ACHN (cell line): ENCODE data around the gene C4BPB.
A peak's percentile ranks its signal among the peaks of the same experiment; 100 is the strongest.

Source experiments
- DNase-seq: peaks from one replicate; pipeline ENCODE4 v3.0.0-alpha.2; 2015
- in situ Hi-C: cut with HindIII; loops from 2 replicates; pipeline ENCODE4 v1.10.0; 2017; ENCODE audit warnings: low sequenced_read_pairs, low pct_ligation_motif_present, low pct_unique_long_range_greater_than_20kb

The C4BPB gene

DNA sequence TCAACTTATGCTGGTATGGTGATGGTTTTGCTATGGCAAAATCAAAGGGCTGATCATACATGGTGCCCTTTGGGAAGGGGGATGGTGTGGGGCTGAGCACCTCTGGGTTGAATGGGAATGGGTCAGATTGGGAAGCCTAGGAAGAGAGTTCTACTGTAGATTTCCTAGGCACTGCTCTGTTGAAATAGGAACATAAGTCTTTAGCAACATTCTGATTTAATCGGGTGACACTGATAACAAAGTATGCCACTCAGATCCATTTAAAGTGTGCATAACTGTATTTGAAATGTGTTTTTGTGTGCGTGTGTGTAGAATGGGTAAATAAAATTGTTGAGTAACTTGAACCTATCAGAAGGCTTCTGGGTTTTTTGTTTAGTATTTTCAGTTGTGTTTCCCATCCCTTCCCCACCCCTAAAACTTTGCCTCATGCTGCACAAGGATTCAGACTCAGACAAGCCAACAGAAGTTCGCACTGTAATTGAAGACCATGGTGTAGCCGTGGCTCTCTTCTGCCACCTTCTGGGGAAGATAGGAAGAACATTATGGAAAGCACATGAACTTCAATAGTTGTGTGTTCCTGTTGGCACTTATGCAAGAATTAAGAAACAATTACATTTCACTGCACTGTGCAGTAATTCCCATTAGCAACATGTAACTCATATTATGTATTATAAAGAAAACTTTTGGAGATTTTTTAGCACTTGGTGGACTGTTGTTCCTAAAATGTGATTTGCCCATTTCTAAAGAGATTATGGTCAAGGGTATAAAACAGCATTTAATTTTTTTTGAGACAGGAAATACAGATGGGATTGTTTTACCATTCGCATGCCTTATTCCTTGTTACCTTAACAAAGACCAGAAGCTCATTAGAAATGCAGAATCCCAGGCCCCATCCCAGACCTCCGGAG, 10.9 kb upstream of the C4BPB start:
- in situ Hi-C loops = no loop called here
- DNase-seq = peak; percentile 70

DNA sequence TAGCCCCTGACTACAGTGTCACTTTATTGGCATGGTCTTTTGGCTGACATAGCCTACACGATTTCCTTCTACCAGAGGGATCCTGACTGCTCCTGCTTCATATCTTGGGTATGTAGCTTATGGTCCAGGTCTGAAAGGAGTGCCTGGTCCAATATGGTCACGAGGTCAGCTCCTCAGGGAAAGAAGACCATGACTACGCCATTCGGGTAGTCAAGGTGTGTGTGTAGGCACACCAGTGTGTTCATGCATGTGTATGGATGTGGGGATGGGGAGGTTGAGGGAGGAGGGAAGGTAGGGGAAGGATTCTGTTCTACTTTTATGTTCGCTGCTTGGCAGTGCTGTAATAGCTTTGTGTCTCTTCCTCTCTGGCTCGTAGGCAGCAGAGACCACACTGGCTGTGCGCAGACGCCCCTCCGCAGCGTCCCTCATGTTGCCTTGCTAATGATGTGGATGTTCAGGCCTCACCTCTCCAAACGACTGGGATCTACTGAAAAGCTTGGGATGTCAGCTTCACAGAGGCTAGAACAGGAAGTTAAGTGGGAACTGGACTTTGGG, 10.0 kb upstream of the C4BPB start:
- in situ Hi-C loops = no loop called here
- no peak for DNase-seq

- in situ Hi-C loops = no loop called here
- DNase-seq = peak; percentile 10
Measured at GRCh38 chr1:207079706-207080241, 8.9 kb upstream of the C4BPB start.

DNA sequence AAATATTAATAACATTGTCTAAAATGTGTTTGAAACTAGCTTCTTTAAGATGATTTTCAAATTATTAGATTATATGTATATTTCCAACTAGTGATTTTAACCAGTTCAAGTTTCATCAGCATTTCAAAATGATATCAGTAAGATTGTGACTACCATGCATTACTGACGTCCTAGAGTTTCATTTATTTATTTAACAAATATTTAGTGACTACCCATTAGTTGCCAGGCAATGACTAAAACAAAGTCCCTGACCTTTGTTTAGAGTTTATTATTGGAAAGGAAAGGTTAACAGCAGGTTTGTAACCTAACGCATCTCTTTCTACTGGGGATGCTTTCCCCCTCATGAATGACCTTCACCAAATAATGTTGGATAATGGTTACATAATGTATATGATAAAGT, 7.6 kb upstream of the C4BPB start:
- DNase-seq = no peak
- in situ Hi-C loops = no loop called here

GRCh38 chr1:207081806-207082205, 6.9 kb upstream of the C4BPB start:
- no peak for DNase-seq
- in situ Hi-C loops = no loop called here

DNA sequence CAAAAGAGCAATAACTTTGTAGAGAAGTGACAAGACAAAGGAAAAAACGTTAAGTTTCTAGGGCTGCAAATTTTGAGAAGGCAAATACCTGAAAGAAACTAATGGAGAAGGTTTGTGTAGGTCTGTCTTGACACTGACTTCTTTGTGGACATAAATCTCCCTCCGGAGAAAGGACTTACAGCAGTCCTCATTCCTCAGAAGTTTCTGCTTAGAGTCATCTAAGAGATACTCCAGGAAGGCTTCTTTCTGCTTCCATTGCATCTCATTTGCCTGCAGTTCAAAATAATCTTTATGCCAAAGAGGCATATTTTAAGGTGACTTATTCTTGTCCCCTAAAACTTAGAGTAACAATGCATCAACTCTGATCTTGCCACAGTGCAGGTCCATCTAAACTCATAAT, 4.4 kb upstream of the C4BPB start:
- in situ Hi-C loops = no loop called here

GRCh38 chr1:207084701-207085180, 3.9 kb upstream of the C4BPB start:
- DNase-seq = peak; percentile 73
- in situ Hi-C loops = no loop called here

More for the DNA sequence above, 4.4 kb upstream of the C4BPB start:
- DNase-seq = no peak

DNA sequence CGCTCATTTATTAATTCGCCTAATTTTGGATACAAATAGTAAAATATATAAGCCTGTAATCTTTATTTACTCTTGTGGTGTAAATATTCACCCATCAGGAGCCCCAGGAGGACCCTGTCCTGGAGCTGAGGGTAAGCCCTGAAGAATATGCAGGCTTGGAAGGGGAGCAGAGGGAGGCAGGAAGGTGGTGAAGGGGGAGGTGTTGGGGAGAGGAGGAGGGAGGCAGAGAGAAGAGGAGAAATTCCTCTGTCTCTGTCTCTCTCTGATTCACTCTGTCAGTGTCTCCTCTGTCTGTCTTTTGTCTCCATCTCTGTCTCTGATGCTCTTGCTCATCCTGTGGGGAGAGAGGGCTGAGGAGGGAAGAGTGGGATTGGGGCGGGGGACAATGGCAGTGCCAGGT, 2.8 kb upstream of the C4BPB start:
- in situ Hi-C loops = no loop called here
- no peak for DNase-seq

GRCh38 chr1:207088161-207088560, 499 bp upstream of the C4BPB start:
- DNase-seq = no peak
- in situ Hi-C loops = no loop called here

DNA sequence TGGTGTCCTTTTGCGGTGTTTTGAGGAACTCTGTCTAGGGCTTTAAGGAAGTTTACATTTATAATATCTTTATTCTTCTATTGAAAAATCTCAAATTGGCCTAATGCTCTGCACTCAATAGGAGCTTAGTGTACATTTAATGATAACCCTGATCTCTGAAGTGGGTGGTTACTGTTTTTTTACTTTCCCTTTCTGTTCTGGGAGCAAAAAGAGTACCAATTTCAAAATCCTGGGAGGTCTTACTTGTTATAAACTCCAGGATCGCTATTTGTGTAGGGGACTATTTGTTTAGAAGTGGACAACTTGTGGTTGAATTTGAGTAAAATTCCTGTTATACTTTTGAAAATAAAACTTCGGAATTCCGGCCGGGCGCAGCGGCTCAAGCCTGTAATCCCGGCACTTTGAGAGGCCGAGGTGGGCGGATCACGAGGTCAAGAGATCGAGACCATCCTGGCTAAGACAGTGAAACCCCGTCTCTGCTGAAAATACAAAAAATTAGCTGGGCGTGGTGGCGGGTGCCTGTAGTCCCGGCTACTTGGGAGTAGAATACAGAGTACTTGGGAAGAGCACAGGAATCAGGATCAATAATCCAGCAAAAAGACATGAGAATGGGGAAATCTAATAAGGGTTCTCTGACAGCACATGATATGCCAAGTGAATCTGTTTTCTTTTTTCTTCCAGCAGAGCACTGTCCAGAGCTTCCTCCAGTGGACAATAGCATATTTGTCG, 1.1 kb downstream of the C4BPB start:
- DNase-seq = no peak
- in situ Hi-C loops = no loop called here

DNA sequence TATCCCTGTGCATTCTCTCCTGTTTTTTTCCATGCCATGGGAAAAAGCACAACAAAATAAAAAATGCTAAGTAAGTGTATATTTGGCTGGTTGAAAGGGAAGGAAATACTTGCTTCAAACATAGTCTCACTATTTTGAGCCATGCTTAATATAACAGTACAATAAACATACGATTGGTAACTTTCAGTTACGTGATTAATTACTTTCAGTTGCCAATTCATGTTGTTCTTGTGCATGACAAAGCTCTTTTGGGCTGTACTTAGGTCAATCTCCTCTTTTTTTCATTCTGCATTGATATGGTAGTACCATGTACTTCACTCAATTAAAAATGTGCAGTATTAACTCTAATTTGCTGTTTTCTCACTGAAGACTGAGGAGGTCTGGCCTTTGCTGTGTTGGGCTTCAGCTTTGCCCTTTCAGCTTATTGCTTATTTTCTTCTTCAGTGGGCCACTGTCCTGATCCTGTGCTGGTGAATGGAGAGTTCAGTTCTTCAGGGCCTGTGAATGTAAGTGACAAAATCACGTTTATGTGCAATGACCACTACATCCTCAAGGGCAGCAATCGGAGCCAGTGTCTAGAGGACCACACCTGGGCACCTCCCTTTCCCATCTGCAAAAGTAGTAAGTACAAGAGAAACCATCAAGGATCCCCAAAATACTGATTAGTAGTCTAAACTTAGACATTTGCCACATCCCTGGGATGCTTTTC, 2.7 kb downstream of the C4BPB start:
- in situ Hi-C loops = no loop called here
- no peak for DNase-seq

- no peak for DNase-seq
Measured at GRCh38 chr1:207093944-207094343, 5.3 kb downstream of the C4BPB start.

DNA sequence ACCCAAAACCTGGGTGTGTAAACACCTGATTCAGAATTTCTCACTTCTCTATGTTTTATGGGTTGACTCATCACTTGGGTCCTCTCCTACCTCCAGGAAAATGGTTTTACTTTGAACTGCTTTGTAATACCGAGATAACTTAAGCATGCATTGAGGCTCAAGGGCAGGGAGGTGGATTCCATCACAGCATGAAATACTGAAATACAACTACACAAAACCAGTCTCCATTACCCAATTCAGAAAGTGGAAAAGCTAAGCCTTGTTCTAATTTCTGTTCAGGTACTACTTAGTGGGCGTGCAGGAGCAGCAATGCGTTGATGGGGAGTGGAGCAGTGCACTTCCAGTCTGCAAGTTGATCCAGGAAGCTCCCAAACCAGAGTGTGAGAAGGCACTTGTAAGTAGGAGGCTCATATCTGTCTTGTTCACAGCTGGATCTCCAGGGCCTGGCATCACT, 9.2 kb downstream of the C4BPB start:
- in situ Hi-C loops = no loop called here
- DNase-seq = no peak

More at GRCh38 chr1:207093944-207094343, 5.3 kb downstream of the C4BPB start:
- in situ Hi-C loops = no loop called here

GRCh38 chr1:207101720-207102119, 13.1 kb downstream of the C4BPB start:
- in situ Hi-C loops = no loop called here

DNA sequence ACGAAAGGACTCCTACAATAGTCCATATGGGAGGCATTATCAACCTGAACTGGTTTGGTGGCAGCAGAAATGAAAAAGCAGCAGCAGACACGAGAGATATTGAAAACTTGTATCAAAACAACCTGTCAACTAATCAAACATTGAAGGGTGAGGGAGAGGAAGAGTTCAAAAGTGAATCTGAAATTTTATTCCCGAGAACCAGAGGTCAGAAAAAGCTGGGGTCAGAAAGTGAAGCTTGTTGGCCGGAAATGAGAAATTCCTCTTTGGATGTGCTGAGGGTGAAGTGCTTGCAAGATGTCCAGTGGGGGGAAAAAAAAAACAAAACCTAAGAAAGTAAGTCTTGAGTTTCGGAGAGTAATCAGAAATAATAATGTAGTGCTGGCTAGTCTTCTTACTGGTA, 13.5 kb downstream of the C4BPB start:
- in situ Hi-C loops = no loop called here

More at GRCh38 chr1:207101720-207102119, 13.1 kb downstream of the C4BPB start:
- no peak for DNase-seq

DNA sequence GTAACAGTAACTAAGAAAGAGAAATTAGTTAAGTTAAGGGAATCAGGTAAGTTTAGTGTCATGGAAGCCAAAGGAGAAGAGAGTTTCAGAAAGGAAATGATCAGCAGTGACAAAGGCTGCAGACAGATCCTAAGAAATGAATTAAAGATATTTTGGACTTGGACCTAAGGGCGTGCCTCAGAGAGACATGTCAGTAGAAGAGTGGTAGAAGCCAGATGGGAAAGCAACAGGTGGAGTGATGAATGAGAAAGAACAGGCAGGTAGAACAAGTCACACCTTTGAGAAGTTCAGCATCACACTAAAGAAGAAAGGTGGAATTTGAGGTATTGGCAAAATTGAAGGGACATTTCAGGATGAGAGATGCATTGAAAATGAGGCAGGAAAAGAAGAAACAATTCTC, 14.0 kb downstream of the C4BPB start:
- no peak for DNase-seq
- in situ Hi-C loops = no loop called here

More for the DNA sequence above, 13.5 kb downstream of the C4BPB start:
- DNase-seq = no peak

DNA sequence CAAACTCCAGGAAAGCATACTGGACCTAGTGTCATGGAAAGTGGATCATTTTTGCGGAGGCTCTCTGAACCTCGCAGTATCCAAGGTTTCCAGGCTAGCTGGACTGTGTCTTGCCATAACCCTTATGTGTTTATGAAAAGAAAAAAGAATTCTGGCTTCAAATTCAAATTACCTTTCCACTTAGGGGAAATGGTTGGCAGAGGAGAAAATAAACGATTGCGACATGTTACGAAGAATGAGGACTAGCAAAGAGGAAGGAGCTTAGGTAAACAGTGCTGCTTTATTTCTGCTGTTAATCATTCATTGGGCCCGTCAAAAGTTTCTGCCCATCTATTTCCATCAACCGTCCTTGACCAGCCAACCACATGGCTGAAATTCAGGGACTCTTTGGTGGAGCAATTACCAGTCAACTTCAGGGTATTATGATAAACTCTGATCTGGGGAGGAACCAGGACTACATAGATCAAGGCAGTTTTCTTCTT, 15.3 kb downstream of the C4BPB start, which contains the start of gene C4BPA:
C4BPA (plus strand) TSS at position 342 of the 482 bp plus-strand sequence. CDS start 8,793 bp downstream, outside the sequence.
- no peak for DNase-seq
- in situ Hi-C loops = no loop called here

DNA sequence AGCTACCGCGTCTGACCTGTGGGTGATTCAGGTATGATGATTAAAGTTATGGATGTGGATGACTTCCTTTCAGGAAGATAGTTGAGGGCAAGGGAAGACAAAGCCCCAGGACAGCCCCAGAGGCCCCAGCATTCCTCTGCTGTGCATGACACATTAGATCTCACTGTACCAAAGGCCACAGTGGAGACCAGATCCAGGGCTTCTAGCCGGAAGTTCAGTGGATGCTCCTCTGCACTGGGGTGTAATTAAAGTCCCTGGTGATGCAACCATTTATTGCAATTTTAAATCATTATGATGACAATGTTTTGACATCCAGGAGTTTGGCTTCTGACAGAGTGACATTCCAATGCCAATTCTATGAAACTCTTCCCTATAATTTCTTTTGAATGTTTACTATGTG, 20.3 kb downstream of the C4BPB start:
- no peak for DNase-seq
- in situ Hi-C loops = no loop called here
